ENCODE results near the gene ARSG.

- no peak for TF ChIP-seq EZH2phosphoT487 (IDR thresholded peaks at IDR 0.05)
- TF ChIP-seq CTCF (IDR thresholded peaks at IDR 0.05): no peak
Measured at GRCh38 chr17:68248199-68248825, 43.0 kb upstream of the ARSG start.
